H9 (cell line): ENCODE measurements around the gene ALG14. TPM values are rescaled to one million over a fixed set of nuclear protein-coding genes. Genes with fewer than 3 reads are reported as not detected.

Experiments
- DNase-seq: peaks from one replicate; pipeline ENCODE4 v3.0.0-alpha.2; 2017
- H2AFZ ChIP-seq: one replicate; pipeline ENCODE4 v1.6.1; 2013; ENCODE audit warnings: mild to moderate bottlenecking, low read length, control low read depth, moderate library complexity
- H2AK5ac ChIP-seq: 2 replicates; pipeline ENCODE4 v1.6.1; 2013; ENCODE audit warnings: low read length, control low read depth, mixed read lengths; ENCODE audit not compliant: insufficient read length
- H2BK120ac ChIP-seq: one replicate; pipeline ENCODE4 v1.6.1; 2013; ENCODE audit warnings: low read depth, mild to moderate bottlenecking, low read length, control low read depth, inconsistent platforms; ENCODE audit not compliant: poor library complexity, severe bottlenecking
- H2BK12ac ChIP-seq: 2 replicates; pipeline ENCODE4 v1.6.1; 2013; ENCODE audit warnings: low read length, control low read depth, mixed read lengths, low read depth; ENCODE audit not compliant: insufficient read length
- H2BK15ac ChIP-seq: 2 replicates; pipeline ENCODE4 v1.6.1; 2013; ENCODE audit warnings: low read depth, low read length, control low read depth
- H2BK20ac ChIP-seq: one replicate; pipeline ENCODE4 v1.6.1; 2013; ENCODE audit warnings: low read depth, mild to moderate bottlenecking, low read length, control low read depth, inconsistent platforms; ENCODE audit not compliant: poor library complexity, severe bottlenecking
- H2BK5ac ChIP-seq: 2 replicates; pipeline ENCODE4 v1.6.1; 2013; ENCODE audit warnings: low read length, control low read depth, mixed read lengths; ENCODE audit not compliant: insufficient read length
- H3K14ac ChIP-seq: 2 replicates; pipeline ENCODE4 v1.6.1; 2013; ENCODE audit warnings: low read length, control low read depth; ENCODE audit not compliant: insufficient read depth
- H3K18ac ChIP-seq: 2 replicates; pipeline ENCODE4 v1.6.1; 2013; ENCODE audit warnings: low read depth, mild to moderate bottlenecking, mixed read lengths, low read length, control low read depth; ENCODE audit not compliant: insufficient read length
- H3K23ac ChIP-seq: 2 replicates; pipeline ENCODE4 v1.6.1; 2013; ENCODE audit warnings: low read length, control low read depth, mixed read lengths, low read depth; ENCODE audit not compliant: insufficient read length
- H3K23me2 ChIP-seq: 2 replicates; pipeline ENCODE4 v1.6.1; 2013; ENCODE audit warnings: low read depth, mild to moderate bottlenecking, mixed read lengths, low read length, control low read depth; ENCODE audit not compliant: insufficient read length, poor library complexity, severe bottlenecking
- H3K27ac ChIP-seq: 2 replicates; pipeline ENCODE4 v1.5.1; 2013; ENCODE audit warnings: low read length, control low read depth, mixed read lengths, low read depth; ENCODE audit not compliant: insufficient read length
- H3K27me3 ChIP-seq: 2 replicates; pipeline ENCODE4 v1.6.1; 2013; ENCODE audit warnings: low read length, control low read depth, inconsistent platforms; ENCODE audit not compliant: insufficient read depth
- H3K4ac ChIP-seq: 2 replicates; pipeline ENCODE4 v1.6.1; 2013; ENCODE audit warnings: low read depth, mild to moderate bottlenecking, control low read depth, inconsistent platforms, low read length, moderate library complexity
- H3K4me1 ChIP-seq: 2 replicates; pipeline ENCODE4 v1.6.1; 2013; ENCODE audit warnings: low read length, control low read depth, inconsistent platforms; ENCODE audit not compliant: insufficient read depth
- H3K4me2 ChIP-seq: 2 replicates; pipeline ENCODE4 v1.6.1; 2013; ENCODE audit warnings: low read length, control low read depth, mixed read lengths; ENCODE audit not compliant: insufficient read length, insufficient read depth
- H3K56ac ChIP-seq: 2 replicates; pipeline ENCODE4 v1.6.1; 2013; ENCODE audit warnings: low read depth, mild to moderate bottlenecking, mixed read lengths, low read length, control low read depth; ENCODE audit not compliant: insufficient read length
- H3K79me1 ChIP-seq: 2 replicates; pipeline ENCODE4 v1.6.1; 2013; ENCODE audit warnings: low read depth, mild to moderate bottlenecking, moderate library complexity, low read length, control low read depth, inconsistent platforms; ENCODE audit not compliant: insufficient read depth, poor library complexity, severe bottlenecking
- H3K79me2 ChIP-seq: 2 replicates; pipeline ENCODE4 v1.6.1; 2013; ENCODE audit warnings: low read length, control low read depth, inconsistent platforms; ENCODE audit not compliant: insufficient read depth
- H3K9ac ChIP-seq: 2 replicates; pipeline ENCODE4 v1.6.1; 2013; ENCODE audit warnings: low read length, control low read depth, mixed read lengths; ENCODE audit not compliant: insufficient read length; ENCODE audit errors: extremely low read depth
- H3K9me3 ChIP-seq: one replicate; pipeline ENCODE4 v1.6.1; 2013; ENCODE audit warnings: low read depth, low read length, inconsistent platforms; ENCODE audit not compliant: control insufficient read depth
- H3T11ph ChIP-seq: one replicate; pipeline ENCODE4 v1.6.1; 2013; ENCODE audit warnings: mild to moderate bottlenecking, low read length, control low read depth, inconsistent platforms
- H4K20me1 ChIP-seq: one replicate; pipeline ENCODE4 v1.6.1; 2013; ENCODE audit not compliant: control insufficient read depth, insufficient read length, insufficient read depth
- H4K5ac ChIP-seq: 2 replicates; pipeline ENCODE4 v1.6.1; 2013; ENCODE audit warnings: low read depth, mild to moderate bottlenecking, mixed read lengths, low read length, control low read depth; ENCODE audit not compliant: insufficient read length
- H4K8ac ChIP-seq: replicated peaks from 2 replicates; pipeline ENCODE4 v1.6.1; 2013; ENCODE audit warnings: low read length, control low read depth, mixed read lengths, low read depth; ENCODE audit not compliant: insufficient read length
- H4K91ac ChIP-seq: 2 replicates; pipeline ENCODE4 v1.6.1; 2013; ENCODE audit warnings: low read depth, mild to moderate bottlenecking, moderate library complexity, mixed read lengths, low read length, control low read depth; ENCODE audit not compliant: insufficient read length
- H3K27ac Mint-ChIP-seq, 3 experiments: 2 replicates in 2 of 3; 3 replicates in 1 of 3; pipeline ENCODE4 v1.8.0; 2020 to 2021; ENCODE audit warnings: mixed read lengths in 3 of 3, mild to moderate bottlenecking in 1 of 3, moderate library complexity in 1 of 3
- H3K27me3 Mint-ChIP-seq: 2 replicates; pipeline ENCODE4 v1.8.0; 2021; ENCODE audit warnings: low read depth, mild to moderate bottlenecking, moderate library complexity, mixed read lengths
- H3K36me3 Mint-ChIP-seq, 3 experiments: 2 replicates in 2 of 3; 3 replicates in 1 of 3; pipeline ENCODE4 v1.8.0; 2020 to 2021; ENCODE audit warnings: low read depth in 3 of 3, mixed read lengths in 3 of 3; ENCODE audit not compliant: insufficient read depth in 1 of 3
- H3K4me1 Mint-ChIP-seq, 2 experiments: 2 replicates each; pipeline ENCODE4 v1.8.0; 2020; ENCODE audit warnings: mixed read lengths in 2 of 2
- H3K4me3 Mint-ChIP-seq, 2 experiments: 2 replicates in 1 of 2; 3 replicates in 1 of 2; pipeline ENCODE4 v1.8.0; 2020 to 2021; ENCODE audit warnings: mild to moderate bottlenecking in 2 of 2, mixed read lengths in 2 of 2, moderate library complexity in 1 of 2
- H3K9me3 Mint-ChIP-seq, 2 experiments: 2 replicates in 1 of 2; 3 replicates in 1 of 2; pipeline ENCODE4 v1.8.0; 2020; ENCODE audit warnings: mild to moderate bottlenecking in 2 of 2, mixed read lengths in 2 of 2, moderate library complexity in 1 of 2
- WGBS: extraction: QIAGEN DNeasy Blood & Tissue Kit; methylation state at CpG from one replicate; pipeline ENCODE4 v1.1.7; 2013; ENCODE audit warnings: missing lambda C conversion rate, low lambda C conversion rate, mixed read lengths; ENCODE audit not compliant: insufficient read length; ENCODE audit errors: extremely low coverage; 5-methylcytosine and 5-hydroxymethylcytosine counted together
- total RNA-seq: library from RNA; stranded (reverse); gene quantifications from 2 replicates; pipeline ENCODE4 v1.2.1, GENCODE V29; 2021
- TF ChIP-seq, protein P1 (sequence below): fragments of 200-600 bp; sonication (generic); conservative IDR thresholded peaks from 3 replicates; pipeline ENCODE4 v1.8.0; 2021; ENCODE audit warnings: antibody characterized with exemption, mild to moderate bottlenecking

Gene ALG14
- total RNA-seq, 1 experiment from 2014 or later: 2.5 TPM

GRCh38 chr1:95058974-95059373, 13.8 kb downstream of the ALG14 start:
- Mint-ChIP-seq H3K27ac (no peak overlapping the region), H3K4me3 (no peak overlapping the region), H3K4me1 (no peaks in the 10 kb centered on the region), H3K36me3 (peaks cover 0 to 6% (median 0%) of the 10 kb centered on the region in 3 experiments; a peak in 2 of 7 replicates), H3K27me3 (no peaks in the 10 kb centered on the region), H3K9me3 (no peaks in the 10 kb centered on the region; a peak in 1 of 5 replicates)
- H3K4me1 ChIP-seq: no peaks in the 10 kb centered on the region
- no peaks in the 10 kb centered on the region for H3K9me3 ChIP-seq
- no peak overlapping the region for H3K4ac ChIP-seq
- no peak overlapping the region for H2BK20ac ChIP-seq
- no peak overlapping the region for H2BK120ac ChIP-seq
- no peak overlapping the region for H3K27ac ChIP-seq
- H2BK5ac ChIP-seq: no peak overlapping the region
- no peak overlapping the region for H2BK12ac ChIP-seq
- no peak overlapping the region for H4K8ac ChIP-seq
- H3K23ac ChIP-seq: no peak overlapping the region
- no peak overlapping the region for H4K91ac ChIP-seq
- H2AFZ ChIP-seq: no peak overlapping the region
- H3K79me2 ChIP-seq: no peaks in the 10 kb centered on the region
- DNase-seq: no peak
- H2AK5ac ChIP-seq: no peak overlapping the region
- no peaks in the 10 kb centered on the region for H3K23me2 ChIP-seq
- H3K18ac ChIP-seq: no peak overlapping the region
- H2BK15ac ChIP-seq: no peak overlapping the region
- WGBS: no CpG with 5 or more reads among the region's 9 CpGs
- H3K4me2 ChIP-seq: no peak overlapping the region
- H3K56ac ChIP-seq: no peak overlapping the region
- TF ChIP-seq, protein P1, sequence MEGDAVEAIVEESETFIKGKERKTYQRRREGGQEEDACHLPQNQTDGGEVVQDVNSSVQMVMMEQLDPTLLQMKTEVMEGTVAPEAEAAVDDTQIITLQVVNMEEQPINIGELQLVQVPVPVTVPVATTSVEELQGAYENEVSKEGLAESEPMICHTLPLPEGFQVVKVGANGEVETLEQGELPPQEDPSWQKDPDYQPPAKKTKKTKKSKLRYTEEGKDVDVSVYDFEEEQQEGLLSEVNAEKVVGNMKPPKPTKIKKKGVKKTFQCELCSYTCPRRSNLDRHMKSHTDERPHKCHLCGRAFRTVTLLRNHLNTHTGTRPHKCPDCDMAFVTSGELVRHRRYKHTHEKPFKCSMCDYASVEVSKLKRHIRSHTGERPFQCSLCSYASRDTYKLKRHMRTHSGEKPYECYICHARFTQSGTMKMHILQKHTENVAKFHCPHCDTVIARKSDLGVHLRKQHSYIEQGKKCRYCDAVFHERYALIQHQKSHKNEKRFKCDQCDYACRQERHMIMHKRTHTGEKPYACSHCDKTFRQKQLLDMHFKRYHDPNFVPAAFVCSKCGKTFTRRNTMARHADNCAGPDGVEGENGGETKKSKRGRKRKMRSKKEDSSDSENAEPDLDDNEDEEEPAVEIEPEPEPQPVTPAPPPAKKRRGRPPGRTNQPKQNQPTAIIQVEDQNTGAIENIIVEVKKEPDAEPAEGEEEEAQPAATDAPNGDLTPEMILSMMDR: no peak
- no peaks in the 10 kb centered on the region for H3K27me3 ChIP-seq
- H3K79me1 ChIP-seq: no peaks in the 10 kb centered on the region
- no peak overlapping the region for H3K14ac ChIP-seq
- no peak overlapping the region for H3T11ph ChIP-seq
- no peak overlapping the region for H4K5ac ChIP-seq
- no peak overlapping the region for H3K9ac ChIP-seq
- no peaks in the 10 kb centered on the region for H4K20me1 ChIP-seq
